ENCODE data around the gene BTBD19. TPM values are rescaled to one million over a fixed set of nuclear protein-coding genes. Genes with fewer than 3 reads are reported as not detected.
"Not testable (repeated sequence)": the region's sequence is repeated elsewhere in the genome, so short reads cannot be mapped to it uniquely, and the experiment has no call there.

BTBD19 gene
- total and polyA plus RNA-seq, 2 donors (not counting 1 experiment from before 2014, with no cell fraction given): 5.0 to 8.7 TPM

GRCh38 chr1:44821240-44821715 is 13.0 kb downstream of the BTBD19 start:
- H3K9me3 ChIP-seq (ENCODE audit: control insufficient read depth, insufficient read depth, low read depth, low read length): no peaks in the 10 kb centered on the region
- no peak overlapping the region for H3K4me2 ChIP-seq (ENCODE audit: extremely low read depth, insufficient read depth, low read length)
- H3K4me1 ChIP-seq (ENCODE audit: control insufficient read depth, extremely low read depth, insufficient read depth, low read length): peaks cover 2% of the 10 kb centered on the region
- H4K20me1 ChIP-seq (ENCODE audit: control insufficient read depth, extremely low read depth, insufficient read depth, low read length): no peaks in the 10 kb centered on the region
- no peak overlapping the region for H3K27ac ChIP-seq (ENCODE audit: insufficient read depth, low read length)
- no peak overlapping the region for H3K4me3 ChIP-seq (replicated peaks in 1 of 4; ENCODE audit: control extremely low read depth in 1 of 4, insufficient read depth in 1 of 4, low read depth in 3 of 4, low read length in 4 of 4)
- H3K9ac ChIP-seq (ENCODE audit: insufficient read depth, low read length): no peak overlapping the region
- no peaks in the 10 kb centered on the region for H3K36me3 ChIP-seq (ENCODE audit: control insufficient read depth, insufficient read depth, low read length)
- DNase-seq (ENCODE audit: low read depth in 2 of 2): no peak
- TF ChIP-seq EZH2 (IDR thresholded peaks at IDR 0.05; ENCODE audit: low read length, missing control alignments) (no peak), CTCF (conservative IDR thresholded peaks at IDR 0.05 in 1 of 2, IDR thresholded peaks at IDR 0.05 in 1 of 2; ENCODE audit: low read depth in 1 of 2, low read length in 2 of 2) (no peak)
- H2AFZ ChIP-seq (ENCODE audit: low read length): no peak overlapping the region
- H3K79me2 ChIP-seq (ENCODE audit: control insufficient read depth, insufficient read depth, low read length): no peaks in the 10 kb centered on the region
- no peaks in the 10 kb centered on the region for H3K27me3 ChIP-seq (ENCODE audit: control insufficient read depth, insufficient read depth, low read length)

DNA sequence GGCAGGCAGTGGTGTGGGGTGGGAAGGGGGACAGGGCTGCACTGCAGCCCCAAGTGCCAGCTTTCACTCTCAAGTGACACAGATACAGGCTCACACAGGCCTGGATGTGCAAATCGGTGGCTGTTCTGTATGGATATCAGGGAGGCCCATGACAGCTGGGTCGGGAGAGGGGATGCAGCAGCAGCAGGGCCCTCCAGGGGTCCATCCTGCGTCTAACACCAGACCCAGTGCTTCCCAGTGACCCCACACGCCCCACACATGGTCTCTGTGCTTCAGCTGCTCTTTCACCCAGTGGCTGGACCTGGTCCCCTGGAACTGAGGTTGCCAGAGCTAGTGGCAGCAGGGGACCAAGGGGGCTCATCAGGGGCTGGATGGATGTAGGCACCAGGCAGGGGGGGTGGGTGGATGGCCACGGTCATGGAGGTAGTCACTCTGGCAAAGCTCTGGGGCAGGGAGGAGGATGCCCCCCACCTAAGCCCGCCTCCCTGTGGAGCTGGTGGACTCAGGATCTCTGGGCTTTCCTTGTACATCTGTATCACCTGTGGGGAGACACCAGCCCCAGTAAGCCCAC is 13.9 kb downstream of the BTBD19 start:
- H3K4me3 ChIP-seq (replicated peaks in 1 of 4; ENCODE audit: control extremely low read depth in 1 of 4, insufficient read depth in 1 of 4, low read depth in 3 of 4, low read length in 4 of 4): no peak overlapping the region
- no peak overlapping the region for H3K9ac ChIP-seq (ENCODE audit: insufficient read depth, low read length)
- no peak overlapping the region for H3K4me2 ChIP-seq (ENCODE audit: extremely low read depth, insufficient read depth, low read length)
- DNase-seq (ENCODE audit: low read depth in 2 of 2): no peak
- H3K27me3 ChIP-seq (ENCODE audit: control insufficient read depth, insufficient read depth, low read length): no peaks in the 10 kb centered on the region
- H3K79me2 ChIP-seq (ENCODE audit: control insufficient read depth, insufficient read depth, low read length): no peaks in the 10 kb centered on the region
- H3K9me3 ChIP-seq (ENCODE audit: control insufficient read depth, insufficient read depth, low read depth, low read length): no peaks in the 10 kb centered on the region
- no peak overlapping the region for H2AFZ ChIP-seq (ENCODE audit: low read length)
- no peaks in the 10 kb centered on the region for H3K36me3 ChIP-seq (ENCODE audit: control insufficient read depth, insufficient read depth, low read length)
- TF ChIP-seq CTCF (conservative IDR thresholded peaks at IDR 0.05 in 1 of 2, IDR thresholded peaks at IDR 0.05 in 1 of 2; ENCODE audit: low read depth in 1 of 2, low read length in 2 of 2): no peak
- no peak for TF ChIP-seq EZH2 (IDR thresholded peaks at IDR 0.05; ENCODE audit: low read length, missing control alignments)
- no peak overlapping the region for H3K27ac ChIP-seq (ENCODE audit: insufficient read depth, low read length)
- no peaks in the 10 kb centered on the region for H4K20me1 ChIP-seq (ENCODE audit: control insufficient read depth, extremely low read depth, insufficient read depth, low read length)
- H3K4me1 ChIP-seq (ENCODE audit: control insufficient read depth, extremely low read depth, insufficient read depth, low read length): peaks cover 2% of the 10 kb centered on the region

GRCh38 chr1:44822981-44823451 is 14.7 kb downstream of the BTBD19 start:
- Histone ChIP-seq H3K4me2 (ENCODE audit: extremely low read depth, insufficient read depth, low read length) (no peak overlapping the region), H3K79me2 (ENCODE audit: control insufficient read depth, insufficient read depth, low read length) (no peaks in the 10 kb centered on the region), H3K4me1 (ENCODE audit: control insufficient read depth, extremely low read depth, insufficient read depth, low read length) (peaks cover 2% of the 10 kb centered on the region), H3K9me3 (ENCODE audit: control insufficient read depth, insufficient read depth, low read depth, low read length) (no peaks in the 10 kb centered on the region), H2AFZ (ENCODE audit: low read length) (no peak overlapping the region), H3K4me3 (replicated peaks in 1 of 4; ENCODE audit: control extremely low read depth in 1 of 4, insufficient read depth in 1 of 4, low read depth in 3 of 4, low read length in 4 of 4) (no peak overlapping the region), H3K9ac (ENCODE audit: insufficient read depth, low read length) (no peak overlapping the region), H3K27ac (ENCODE audit: insufficient read depth, low read length) (no peak overlapping the region), H4K20me1 (ENCODE audit: control insufficient read depth, extremely low read depth, insufficient read depth, low read length) (no peaks in the 10 kb centered on the region), H3K27me3 (ENCODE audit: control insufficient read depth, insufficient read depth, low read length) (no peaks in the 10 kb centered on the region), H3K36me3 (ENCODE audit: control insufficient read depth, insufficient read depth, low read length) (no peaks in the 10 kb centered on the region)
- DNase-seq (ENCODE audit: low read depth in 2 of 2): no peak
- TF ChIP-seq CTCF (conservative IDR thresholded peaks at IDR 0.05 in 1 of 2, IDR thresholded peaks at IDR 0.05 in 1 of 2; ENCODE audit: low read depth in 1 of 2, low read length in 2 of 2) (no peak), EZH2 (IDR thresholded peaks at IDR 0.05; ENCODE audit: low read length, missing control alignments) (no peak)

- H2AFZ ChIP-seq (ENCODE audit: low read length); H3K36me3 ChIP-seq (ENCODE audit: control insufficient read depth, insufficient read depth, low read length); H3K27ac ChIP-seq (ENCODE audit: insufficient read depth, low read length); H4K20me1 ChIP-seq (ENCODE audit: control insufficient read depth, extremely low read depth, insufficient read depth, low read length); H3K9ac ChIP-seq (ENCODE audit: insufficient read depth, low read length); DNase-seq (ENCODE audit: low read depth in 2 of 2); H3K4me3 ChIP-seq (replicated peaks in 1 of 4; ENCODE audit: control extremely low read depth in 1 of 4, insufficient read depth in 1 of 4, low read depth in 3 of 4, low read length in 4 of 4); H3K79me2 ChIP-seq (ENCODE audit: control insufficient read depth, insufficient read depth, low read length); H3K4me1 ChIP-seq (ENCODE audit: control insufficient read depth, extremely low read depth, insufficient read depth, low read length); H3K4me2 ChIP-seq (ENCODE audit: extremely low read depth, insufficient read depth, low read length); H3K9me3 ChIP-seq (ENCODE audit: control insufficient read depth, insufficient read depth, low read depth, low read length); H3K27me3 ChIP-seq (ENCODE audit: control insufficient read depth, insufficient read depth, low read length): not testable (repeated sequence)
Observed at GRCh38 chr1:44824392-44824791, 16.1 kb downstream of the BTBD19 start.

Data from fibroblast of lung (primary cell).